SK-N-MC (cell line): ENCODE results near the gene AKAP13.

Experiments used
- EZH2 ChIP-seq: fragments of 200-600 bp; sonication (generic); IDR thresholded peaks from one replicate; pipeline ENCODE4 v1.6.1; 2017; ENCODE audit warnings: antibody characterized with exemption
- FOXP2 ChIP-seq: optimal IDR thresholded peaks from 2 replicates; pipeline ENCODE3; 2011; ENCODE audit warnings: mild to moderate bottlenecking, moderate library complexity; ENCODE audit not compliant: insufficient read depth; ENCODE audit errors: extremely low read length, control extremely low read depth
- POLR2AphosphoS5 ChIP-seq: IDR thresholded peaks from 2 replicates; pipeline ENCODE4 v1.6.1; 2012; ENCODE audit warnings: mild to moderate bottlenecking, low read depth, low read length, borderline replicate concordance

DNA sequence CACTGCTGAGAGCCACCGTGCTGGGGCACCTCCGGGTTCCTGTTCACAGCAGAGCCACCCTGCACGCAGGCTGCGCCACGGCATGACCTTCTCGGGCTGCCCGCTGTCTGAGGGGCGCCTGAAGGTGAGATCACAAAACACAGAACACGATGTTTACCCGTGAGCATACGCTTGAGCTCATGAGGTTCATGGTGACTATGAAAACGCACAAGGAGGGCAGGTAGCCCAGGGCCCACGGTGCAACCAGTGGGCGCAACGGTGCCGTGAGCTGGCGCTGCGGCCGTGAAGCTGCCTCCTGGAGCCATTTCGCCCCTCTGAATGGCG lies 378.2 kb downstream of the AKAP13 start:
- TF ChIP-seq EZH2: no peak
- no peak for TF ChIP-seq POLR2AphosphoS5
- TF ChIP-seq FOXP2: no peak
